CD8-positive, alpha-beta memory T cell (primary cell): ENCODE data around the gene ANTXR2. TPM values are rescaled to one million over a fixed set of nuclear protein-coding genes. Genes with fewer than 3 reads are reported as not detected.

Source experiments
- polyA plus RNA-seq: library from polyadenylated mRNA; unstranded; fragments of 300-500 nt; fragmentation: Illumina TruSeq; gene quantifications from one replicate; pipeline ENCODE4 v1.2.3, GENCODE V29; 2021
- total RNA-seq, 2 experiments: library from RNA; stranded (reverse); gene quantifications; one replicate each; pipeline ENCODE4 v1.2.3, GENCODE V29; 2021

ANTXR2 gene
- total and polyA plus RNA-seq, 3 experiments from 2014 or later, result 18.2 to 44.2 (median 20.6) TPM

Other genes with a start within 250 kb of the ANTXR2 start
- 10 to 100 TPM; 10.9 to 12.7 TPM for gene PRDM8, start 124.3 kb upstream of the ANTXR2 start, total RNA-seq
- gene PRDM8, start 124.3 kb upstream of the ANTXR2 start, polyA plus RNA-seq, result 2.4 TPM
- gene FGF5, start 193.4 kb upstream of the ANTXR2 start, total RNA-seq, result not detected
- gene FGF5, start 193.4 kb upstream of the ANTXR2 start, polyA plus RNA-seq, result not detected